Keratinocyte (primary cell): ENCODE measurements around the gene EPHA10.

Source experiments
- CTCF ChIP-seq, 3 experiments: IDR thresholded peaks in 1 of 3; conservative IDR thresholded peaks in 1 of 3; optimal IDR thresholded peaks in 1 of 3; 2 replicates in 2 of 3; 3 replicates in 1 of 3; pipeline versions ENCODE3 to v1.5.1; 2011; ENCODE audit warnings: low read length in 3 of 3, mild to moderate bottlenecking in 3 of 3, moderate library complexity in 2 of 3, control low read depth in 1 of 3, inconsistent platforms in 1 of 3; ENCODE audit not compliant: insufficient read depth in 2 of 3; ENCODE audit errors: extremely low read depth in 1 of 3
- EZH2 ChIP-seq: IDR thresholded peaks from one replicate; pipeline ENCODE4 v1.6.1; 2012; ENCODE audit warnings: inconsistent platforms, mild to moderate bottlenecking, low read length, moderate library complexity

- TF ChIP-seq EZH2: peak; percentile 59
- TF ChIP-seq CTCF (optimal IDR thresholded peaks at IDR 0.05 in 1 of 3, IDR thresholded peaks at IDR 0.05 in 1 of 3, conservative IDR thresholded peaks at IDR 0.05 in 1 of 3; ENCODE audit: extremely low read depth in 1 of 3, insufficient read depth in 2 of 3, low read length in 3 of 3): no peak
These were observed 30.6 kb upstream of the EPHA10 start for GRCh38 chr1:37795340-37796125.
